Stimulated activated CD4-positive, alpha-beta T cell treated with anti-CD3 and anti-CD28 coated beads, Interleukin-15, amount 100 ng/mL, for 1 hour (primary cell): ENCODE results near the gene ITK.
"Not testable (repeated sequence)": the region's sequence is repeated elsewhere in the genome, so short reads cannot be mapped to it uniquely, and the experiment has no call there.

Experiments
- DNase-seq, 2 donors: peaks; one replicate each; pipeline ENCODE4 v3.0.0-alpha.2; 2020; ENCODE audit warnings: low read depth in 1 of 2, low spot score in 1 of 2

Gene ITK

GRCh38 chr5:157210652-157211051, 30.0 kb downstream of the ITK start:
- not testable (repeated sequence) for DNase-seq

- no peak for DNase-seq
Observed at GRCh38 chr5:157212307-157212706, 31.7 kb downstream of the ITK start.

GRCh38 chr5:157213527-157214243, 33.0 kb downstream of the ITK start:
- DNase-seq = no peak

- DNase-seq = no peak
Observed at GRCh38 chr5:157214415-157214814, 33.8 kb downstream of the ITK start.

GRCh38 chr5:157214861-157215513, 34.3 kb downstream of the ITK start:
- no peak for DNase-seq

GRCh38 chr5:157215514-157216167, 35.0 kb downstream of the ITK start:
- DNase-seq = no peak

GRCh38 chr5:157216391-157217142, 35.9 kb downstream of the ITK start:
- DNase-seq = no peak

- DNase-seq = peak; percentile 28 to 33
Observed at GRCh38 chr5:157217289-157218024, 36.8 kb downstream of the ITK start.

GRCh38 chr5:157219491-157220271, 39.0 kb downstream of the ITK start:
- no peak for DNase-seq

- no peak for DNase-seq
Observed at GRCh38 chr5:157221959-157222358, 41.3 kb downstream of the ITK start.

- DNase-seq = peak in 1 of 2 donors; percentile 23
Observed at GRCh38 chr5:157222506-157223230, 42.0 kb downstream of the ITK start.

GRCh38 chr5:157225469-157226422, 45.1 kb downstream of the ITK start:
- DNase-seq = no peak

GRCh38 chr5:157230610-157231009, 50.0 kb downstream of the ITK start:
- DNase-seq = no peak

- no peak for DNase-seq
Observed at GRCh38 chr5:157232706-157233105, 52.1 kb downstream of the ITK start.

- DNase-seq = no peak
Observed at GRCh38 chr5:157233515-157233914, 52.9 kb downstream of the ITK start.

- DNase-seq = no peak
Observed at GRCh38 chr5:157236423-157236822, 55.8 kb downstream of the ITK start.

- no peak for DNase-seq
Observed at GRCh38 chr5:157241483-157241882, 60.8 kb downstream of the ITK start.

- DNase-seq = not testable (repeated sequence)
Observed at GRCh38 chr5:157244704-157245103, 64.1 kb downstream of the ITK start.
